Kidney epithelial cell (primary cell): Measurements from ENCODE around the gene NBPF20. TPM values are rescaled to one million over a fixed set of nuclear protein-coding genes. Genes with fewer than 3 reads are reported as not detected.
"Not testable (repeated sequence)": the region's sequence is repeated elsewhere in the genome, so short reads cannot be mapped to it uniquely, and the experiment has no call there.

ENCODE experiments used
- DNase-seq: peaks from one replicate; pipeline ENCODE4 v3.0.0-alpha.2; 2010; ENCODE audit warnings: low read depth
- H3K27me3 ChIP-seq: 2 replicates; pipeline ENCODE4 v1.6.0; 2011; ENCODE audit warnings: low read length; ENCODE audit not compliant: control insufficient read depth, insufficient read depth
- H3K36me3 ChIP-seq: 2 replicates; pipeline ENCODE4 v1.5.1; 2011; ENCODE audit warnings: low read length; ENCODE audit not compliant: control insufficient read depth, insufficient read depth
- H3K4me3 ChIP-seq: 2 replicates; pipeline ENCODE4 v1.5.1; 2011; ENCODE audit warnings: low read depth, mild to moderate bottlenecking, control low read depth, low read length
- total RNA-seq: library from RNA; depleted of rRNA; stranded (reverse); fragments of >200 nt; gene quantifications from 2 replicates; pipeline ENCODE4 v1.2.3, GENCODE V29; 2015

The NBPF20 gene
- total RNA-seq, 1 donor from 2014 or later = 3.1 TPM

- not testable (repeated sequence) for H3K4me3 ChIP-seq, H3K36me3 ChIP-seq, H3K27me3 ChIP-seq, DNase-seq
Observed at GRCh38 chr1:145452506-145452905, 27.1 kb upstream of the NBPF20 start.

GRCh38 chr1:145451914-145452313 is 26.5 kb upstream of the NBPF20 start:
- DNase-seq, H3K36me3 ChIP-seq, H3K27me3 ChIP-seq, H3K4me3 ChIP-seq: not testable (repeated sequence)

- H3K4me3 ChIP-seq, H3K27me3 ChIP-seq, DNase-seq, H3K36me3 ChIP-seq: not testable (repeated sequence)
Observed at GRCh38 chr1:145445219-145445618, 19.8 kb upstream of the NBPF20 start.

- DNase-seq, H3K27me3 ChIP-seq, H3K4me3 ChIP-seq, H3K36me3 ChIP-seq: not testable (repeated sequence)
Observed at GRCh38 chr1:145442340-145442739, 16.9 kb upstream of the NBPF20 start.

- not testable (repeated sequence) for H3K36me3 ChIP-seq, DNase-seq, H3K4me3 ChIP-seq
- peaks cover 12% of the 10 kb centered on the region for H3K27me3 ChIP-seq
Observed at GRCh38 chr1:145431363-145432256, 6.2 kb upstream of the NBPF20 start.

GRCh38 chr1:145430830-145431229 is 5.4 kb upstream of the NBPF20 start:
- H3K36me3 ChIP-seq, H3K4me3 ChIP-seq, DNase-seq: not testable (repeated sequence)
- H3K27me3 ChIP-seq = peaks cover 12% of the 10 kb centered on the region

- peaks cover 12% of the 10 kb centered on the region for H3K27me3 ChIP-seq
- DNase-seq, H3K4me3 ChIP-seq, H3K36me3 ChIP-seq: not testable (repeated sequence)
Observed at GRCh38 chr1:145429329-145429728, 3.9 kb upstream of the NBPF20 start.

GRCh38 chr1:145424612-145425435 is 579 bp downstream of the NBPF20 start:
- not testable (repeated sequence) for DNase-seq, H3K36me3 ChIP-seq, H3K27me3 ChIP-seq
- peak overlapping the region; percentile 66 for H3K4me3 ChIP-seq

- H3K36me3 ChIP-seq, H3K4me3 ChIP-seq, H3K27me3 ChIP-seq, DNase-seq: not testable (repeated sequence)
Observed at GRCh38 chr1:145415149-145415548, 10.3 kb downstream of the NBPF20 start.

GRCh38 chr1:145407266-145407665 is 18.1 kb downstream of the NBPF20 start:
- H3K4me3 ChIP-seq, H3K27me3 ChIP-seq, H3K36me3 ChIP-seq, DNase-seq: not testable (repeated sequence)

- not testable (repeated sequence) for DNase-seq, H3K4me3 ChIP-seq, H3K27me3 ChIP-seq, H3K36me3 ChIP-seq
Observed at GRCh38 chr1:145404949-145405348, 20.5 kb downstream of the NBPF20 start.

GRCh38 chr1:145400701-145401100 is 24.7 kb downstream of the NBPF20 start:
- H3K27me3 ChIP-seq, H3K4me3 ChIP-seq, DNase-seq, H3K36me3 ChIP-seq: not testable (repeated sequence)
